GM23248 (cell line): ENCODE results near the gene RASGRP2. TPM values are rescaled to one million over a fixed set of nuclear protein-coding genes. Genes with fewer than 3 reads are reported as not detected.

ENCODE experiments used
- DNase-seq: peaks from one replicate; pipeline ENCODE4 v3.0.0-alpha.2; 2015
- H2AFZ ChIP-seq: fragments of 200-600 bp; sonication (generic); 2 replicates; pipeline ENCODE4 v1.6.1; 2016; ENCODE audit warnings: antibody characterized with exemption
- H3F3A ChIP-seq: fragments of 200-600 bp; sonication (generic); 2 replicates; pipeline ENCODE4 v1.6.1; 2016; ENCODE audit warnings: mild to moderate bottlenecking, antibody characterized with exemption, mixed run types; ENCODE audit not compliant: insufficient read depth
- H3K27ac ChIP-seq: fragments of 200-600 bp; sonication (generic); 2 replicates; pipeline ENCODE4 v1.5.1; 2016; ENCODE audit warnings: mild to moderate bottlenecking
- H3K27me3 ChIP-seq: fragments of 200-600 bp; sonication (generic); replicated peaks from 2 replicates; pipeline ENCODE4 v1.6.1; 2016; ENCODE audit warnings: mild to moderate bottlenecking; ENCODE audit not compliant: insufficient read depth
- H3K36me3 ChIP-seq: fragments of 200-600 bp; sonication (generic); 2 replicates; pipeline ENCODE4 v1.6.1; 2016; ENCODE audit warnings: low read depth, mild to moderate bottlenecking
- H3K4me1 ChIP-seq: fragments of 200-600 bp; sonication (generic); 2 replicates; pipeline ENCODE4 v1.6.1; 2016; ENCODE audit warnings: mild to moderate bottlenecking; ENCODE audit not compliant: insufficient read depth
- H3K4me2 ChIP-seq: fragments of 200-600 bp; sonication (generic); one replicate; pipeline ENCODE4 v1.6.1; 2016; ENCODE audit warnings: mild to moderate bottlenecking; ENCODE audit not compliant: unreplicated experiment
- H3K4me3 ChIP-seq: fragments of 200-600 bp; sonication (generic); 2 replicates; pipeline ENCODE4 v1.5.1; 2016; ENCODE audit warnings: mild to moderate bottlenecking
- H3K79me2 ChIP-seq: fragments of 200-600 bp; sonication (generic); 2 replicates; pipeline ENCODE4 v1.6.1; 2016; ENCODE audit warnings: mild to moderate bottlenecking; ENCODE audit not compliant: insufficient read depth
- H3K9ac ChIP-seq: fragments of 200-600 bp; sonication (generic); 2 replicates; pipeline ENCODE4 v1.6.1; 2016; ENCODE audit warnings: mild to moderate bottlenecking
- H3K9me2 ChIP-seq: fragments of 200-600 bp; sonication (generic); 2 replicates; pipeline ENCODE4 v1.6.1; 2016; ENCODE audit warnings: mixed run types, mild to moderate bottlenecking, moderate library complexity; ENCODE audit not compliant: insufficient read depth
- H3K9me3 ChIP-seq: fragments of 200-600 bp; sonication (generic); one replicate; pipeline ENCODE4 v1.6.1; 2017; ENCODE audit warnings: low read depth
- H4K20me1 ChIP-seq: fragments of 200-600 bp; sonication (generic); 2 replicates; pipeline ENCODE4 v1.6.0; 2016; ENCODE audit not compliant: insufficient read depth
- EZH2 ChIP-seq: fragments of 200-600 bp; sonication (generic); IDR thresholded peaks from 2 replicates; pipeline ENCODE4 v1.6.1; 2018; ENCODE audit warnings: antibody characterized with exemption, mild to moderate bottlenecking; ENCODE audit not compliant: insufficient read depth, poor library complexity, severe bottlenecking
- EZH2phosphoT487 ChIP-seq: fragments of 200-600 bp; sonication (generic); IDR thresholded peaks from 2 replicates; pipeline ENCODE4 v1.6.1; 2018; ENCODE audit warnings: antibody characterized with exemption, moderate library complexity, mild to moderate bottlenecking, low read depth; ENCODE audit not compliant: insufficient read depth
- WGBS, 2 experiments: methylation state at CpG; one replicate each; pipeline ENCODE4 v1.1.6; 2015 to 2017; ENCODE audit warnings: low lambda C conversion rate in 2 of 2, low coverage in 1 of 2; ENCODE audit errors: missing lambda C conversion rate in 2 of 2; 5-methylcytosine and 5-hydroxymethylcytosine counted together
- in situ Hi-C: fragments of 300-500 bp; cut with MboI; formaldehyde crosslinking; loops from 2 replicates; pipeline ENCODE4 v1.15.0; 2020
- polyA plus RNA-seq: library from polyadenylated mRNA; unstranded; fragments of >200 nt; fragmentation: Nextera tagmentation; extraction: Ambion mirVana; gene quantifications from 2 replicates; pipeline ENCODE4 v1.2.1, GENCODE V29; 2016
- total RNA-seq: library from RNA; depleted of rRNA; stranded (reverse); fragments of >200 nt; shearing (Covaris generic); gene quantifications from 2 replicates; pipeline ENCODE4 v1.2.3, GENCODE V29; 2014

RASGRP2 gene
- total and polyA plus RNA-seq, 2 experiments from 2014 or later: 0.68 TPM; not detected in 1

GRCh38 chr11:64762277-64762673, 18.3 kb upstream of the RASGRP2 start:
- no peak for DNase-seq
- no peak overlapping the region for H2AFZ ChIP-seq
- H3F3A ChIP-seq: peaks cover 39% of the 10 kb centered on the region
- TF ChIP-seq EZH2 (no peak), EZH2phosphoT487 (no peak)
- no peak overlapping the region for H3K9ac ChIP-seq
- in situ Hi-C loops: no loop called here
- no peaks in the 10 kb centered on the region for H3K27me3 ChIP-seq
- no peaks in the 10 kb centered on the region for H3K9me2 ChIP-seq
- no peaks in the 10 kb centered on the region for H3K9me3 ChIP-seq
- H4K20me1 ChIP-seq: no peaks in the 10 kb centered on the region
- peaks cover 29% of the 10 kb centered on the region for H3K36me3 ChIP-seq
- 52 to 58% methylated on average over 5 of the region's 5 CpGs for WGBS, 2 experiments
- H3K4me3 ChIP-seq: no peak overlapping the region
- H3K4me2 ChIP-seq: no peak overlapping the region
- H3K4me1 ChIP-seq: peaks cover 10% of the 10 kb centered on the region; the same call in 1 of the 2 replicates
- peaks cover 13% of the 10 kb centered on the region for H3K79me2 ChIP-seq
- H3K27ac ChIP-seq: no peak overlapping the region

GRCh38 chr11:64760759-64761420, 16.9 kb upstream of the RASGRP2 start:
- H3K9me2 ChIP-seq: no peaks in the 10 kb centered on the region
- peaks cover 10% of the 10 kb centered on the region; the same call in 1 of the 2 replicates for H3K4me1 ChIP-seq
- H3K9ac ChIP-seq: no peak overlapping the region
- H4K20me1 ChIP-seq: no peaks in the 10 kb centered on the region
- H3K4me3 ChIP-seq: no peak overlapping the region
- no peaks in the 10 kb centered on the region for H3K27me3 ChIP-seq
- H3K27ac ChIP-seq: no peak overlapping the region
- peaks cover 24% of the 10 kb centered on the region for H3K36me3 ChIP-seq
- H3K79me2 ChIP-seq: peaks cover 7% of the 10 kb centered on the region
- H3K9me3 ChIP-seq: no peaks in the 10 kb centered on the region
- WGBS, 2 experiments: 82 to 85% methylated on average over 7 of the region's 7 CpGs
- in situ Hi-C loops: no loop called here
- H3K4me2 ChIP-seq: no peak overlapping the region
- peaks cover 39% of the 10 kb centered on the region for H3F3A ChIP-seq
- DNase-seq: no peak
- H2AFZ ChIP-seq: no peak overlapping the region
- TF ChIP-seq EZH2: no peak

GRCh38 chr11:64759722-64760719, 16.1 kb upstream of the RASGRP2 start, which contains the start of gene PYGM:
TSS of gene PYGM (minus strand) at chr11:64759974. CDS start at chr11:64759898, 76 bp downstream.
- H3K36me3 ChIP-seq: peaks cover 21% of the 10 kb centered on the region
- H3K27ac ChIP-seq: no peak within 1 kb of the TSS
- peaks cover 7% of the 10 kb centered on the region; the same call in 1 of the 2 replicates for H3K79me2 ChIP-seq
- no peaks in the 10 kb centered on the region for H3K9me3 ChIP-seq
- WGBS, 2 experiments: 51 to 53% methylated on average over 24 of the region's 24 CpGs
- H4K20me1 ChIP-seq: no peaks in the 10 kb centered on the region
- H3K9me2 ChIP-seq: no peaks in the 10 kb centered on the region
- in situ Hi-C loops: no loop called here
- H3F3A ChIP-seq: peaks cover 39% of the 10 kb centered on the region
- no peaks in the 10 kb centered on the region for H3K27me3 ChIP-seq
- H2AFZ ChIP-seq: no peak within 1 kb of the TSS
- H3K9ac ChIP-seq: no peak within 1 kb of the TSS
- no peak within 1 kb of the TSS for H3K4me2 ChIP-seq
- DNase-seq: no peak
- no peak for TF ChIP-seq EZH2phosphoT487
- no peak for TF ChIP-seq EZH2
- H3K4me1 ChIP-seq: peaks cover 10% of the 10 kb centered on the region; the same call in 1 of the 2 replicates
- no peak within 1 kb of the TSS for H3K4me3 ChIP-seq

GRCh38 chr11:64759131-64759721, 15.3 kb upstream of the RASGRP2 start:
- in situ Hi-C loops: no loop called here
- no peak overlapping the region for H2AFZ ChIP-seq
- peaks cover 31% of the 10 kb centered on the region for H3F3A ChIP-seq
- H3K4me3 ChIP-seq: no peak overlapping the region
- H3K9ac ChIP-seq: no peak overlapping the region
- DNase-seq: no peak
- H3K4me1 ChIP-seq: peaks cover 10% of the 10 kb centered on the region; the same call in 1 of the 2 replicates
- H3K36me3 ChIP-seq: peaks cover 14% of the 10 kb centered on the region
- no peak for TF ChIP-seq EZH2phosphoT487
- no peak for TF ChIP-seq EZH2
- H3K27me3 ChIP-seq: no peaks in the 10 kb centered on the region
- no peaks in the 10 kb centered on the region for H3K9me2 ChIP-seq
- no peaks in the 10 kb centered on the region for H4K20me1 ChIP-seq
- 78 to 80% methylated on average over 11 to 21 of the region's 21 CpGs for WGBS, 2 experiments
- H3K79me2 ChIP-seq: no peaks in the 10 kb centered on the region
- no peaks in the 10 kb centered on the region for H3K9me3 ChIP-seq
- no peak overlapping the region for H3K27ac ChIP-seq
- no peak overlapping the region for H3K4me2 ChIP-seq
